ENCODE measurements around the gene DLEU7. TPM values are rescaled to one million over a fixed set of nuclear protein-coding genes. Genes with fewer than 3 reads are reported as not detected.

DLEU7 gene
- total RNA-seq, 3 donors from 2014 or later, result 0.15 to 0.66 (median 0.48) TPM

GRCh38 chr13:50805805-50806204 is 37.7 kb downstream of the DLEU7 start:
- DNase-seq (ENCODE audit: low spot score in 2 of 2), result no peak
- intact Hi-C loops (cut with DNase I; ENCODE audit: low total_unique reads), result no loop called here

GRCh38 chr13:50801087-50801931 is 42.2 kb downstream of the DLEU7 start:
- Histone ChIP-seq H3K4me1 (no peaks in the 10 kb centered on the region), H3K4me3 (no peak overlapping the region), H3K36me3 (no peaks in the 10 kb centered on the region), H3K9me3 (peaks cover 0 to 12% of the 10 kb centered on the region in 2 donors), H3K27ac (no peak overlapping the region), H3K27me3 (no peaks in the 10 kb centered on the region)
- no peak for TF ChIP-seq POLR2AphosphoS5 (IDR thresholded peaks at IDR 0.05)
- peak; percentile 57 to 70 (median 63) for TF ChIP-seq CTCF (IDR thresholded peaks at IDR 0.05)
- intact Hi-C loops (cut with DNase I; ENCODE audit: low total_unique reads), result loop anchor here (5.0 kb wide), 1 partner anchor 596 kb away; no protein-coding TSS in a partner anchor
- DNase-seq (ENCODE audit: low spot score in 2 of 2), result peak in 1 of 2 donors; percentile 26

More at GRCh38 chr13:50805805-50806204, 37.7 kb downstream of the DLEU7 start:
- no peak overlapping the region for H3K4me3 ChIP-seq
- H3K36me3 ChIP-seq, result no peaks in the 10 kb centered on the region
- H3K4me1 ChIP-seq, result no peaks in the 10 kb centered on the region
- H3K27me3 ChIP-seq, result no peaks in the 10 kb centered on the region
- H3K27ac ChIP-seq, result no peak overlapping the region
- H3K9me3 ChIP-seq, result peaks cover 0 to 12% of the 10 kb centered on the region in 2 donors
- TF ChIP-seq CTCF (IDR thresholded peaks at IDR 0.05) (no peak), POLR2AphosphoS5 (IDR thresholded peaks at IDR 0.05) (no peak), POLR2A (IDR thresholded peaks at IDR 0.05) (no peak)

GRCh38 chr13:50800091-50800739 is 43.3 kb downstream of the DLEU7 start:
- no peaks in the 10 kb centered on the region for H3K36me3 ChIP-seq
- DNase-seq (ENCODE audit: low spot score in 2 of 2), result no peak
- H3K27ac ChIP-seq, result no peak overlapping the region
- H3K4me1 ChIP-seq, result no peaks in the 10 kb centered on the region
- no peak overlapping the region for H3K4me3 ChIP-seq
- H3K9me3 ChIP-seq, result peaks cover 0 to 4% of the 10 kb centered on the region in 2 donors
- TF ChIP-seq POLR2A (IDR thresholded peaks at IDR 0.05) (no peak), POLR2AphosphoS5 (IDR thresholded peaks at IDR 0.05) (no peak), CTCF (IDR thresholded peaks at IDR 0.05) (no peak)
- no peaks in the 10 kb centered on the region for H3K27me3 ChIP-seq
- intact Hi-C loops (cut with DNase I; ENCODE audit: low total_unique reads), result loop anchor here (5.0 kb wide), 1 partner anchor 597 kb away; no protein-coding TSS in a partner anchor

- Histone ChIP-seq H3K4me3 (no peak overlapping the region), H3K27me3 (no peaks in the 10 kb centered on the region), H3K27ac (no peak overlapping the region), H3K36me3 (no peaks in the 10 kb centered on the region), H3K4me1 (no peaks in the 10 kb centered on the region), H3K9me3 (no peaks in the 10 kb centered on the region)
- TF ChIP-seq POLR2A (IDR thresholded peaks at IDR 0.05), result no peak
- no peak for TF ChIP-seq POLR2AphosphoS5 (IDR thresholded peaks at IDR 0.05)
- TF ChIP-seq CTCF (IDR thresholded peaks at IDR 0.05), result no peak
- intact Hi-C loops (cut with DNase I; ENCODE audit: low total_unique reads), result no loop called here
- DNase-seq (ENCODE audit: low spot score in 2 of 2), result no peak
These were observed 44.6 kb downstream of the DLEU7 start for GRCh38 chr13:50798923-50799322.

- intact Hi-C loops (cut with DNase I; ENCODE audit: low total_unique reads), result no loop called here
- no peaks in the 10 kb centered on the region for H3K4me1 ChIP-seq
- no peaks in the 10 kb centered on the region for H3K27me3 ChIP-seq
- TF ChIP-seq CTCF (IDR thresholded peaks at IDR 0.05) (no peak), POLR2A (IDR thresholded peaks at IDR 0.05) (no peak)
- no peak overlapping the region for H3K4me3 ChIP-seq
- no peaks in the 10 kb centered on the region for H3K9me3 ChIP-seq
- DNase-seq (ENCODE audit: low spot score in 2 of 2), result no peak
- H3K36me3 ChIP-seq, result no peaks in the 10 kb centered on the region
- H3K27ac ChIP-seq, result no peak overlapping the region
These were observed 46.4 kb downstream of the DLEU7 start for GRCh38 chr13:50797091-50797490.
